T1000 (cell line): ENCODE data around the gene ST8SIA1.

Experiments used
- DNase-seq: peaks from one replicate; lab custom pipeline; 2025; ENCODE audit warnings: mixed read lengths; lab: John Stamatoyannopoulos, UW

Gene ST8SIA1

DNA sequence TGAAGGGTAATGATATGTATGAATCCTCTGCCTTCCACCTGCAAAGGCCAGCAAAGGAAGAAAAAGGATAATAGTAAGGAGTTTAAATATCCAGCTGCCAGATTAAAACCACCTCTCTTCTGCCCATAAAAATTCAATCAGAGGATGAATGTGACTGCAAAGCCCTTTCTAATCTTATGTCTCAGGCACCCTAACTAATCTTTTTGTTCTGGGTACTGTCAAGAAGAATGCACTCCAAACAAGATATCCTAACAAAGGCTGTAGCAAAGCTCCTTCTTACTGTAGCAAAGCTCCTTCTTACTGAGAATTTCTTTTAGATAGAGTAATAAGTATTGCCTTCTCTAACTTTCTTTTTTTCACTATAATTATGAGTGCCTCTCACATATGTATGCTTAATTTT, 91.8 kb downstream of the ST8SIA1 start:
- no peak for DNase-seq

DNA sequence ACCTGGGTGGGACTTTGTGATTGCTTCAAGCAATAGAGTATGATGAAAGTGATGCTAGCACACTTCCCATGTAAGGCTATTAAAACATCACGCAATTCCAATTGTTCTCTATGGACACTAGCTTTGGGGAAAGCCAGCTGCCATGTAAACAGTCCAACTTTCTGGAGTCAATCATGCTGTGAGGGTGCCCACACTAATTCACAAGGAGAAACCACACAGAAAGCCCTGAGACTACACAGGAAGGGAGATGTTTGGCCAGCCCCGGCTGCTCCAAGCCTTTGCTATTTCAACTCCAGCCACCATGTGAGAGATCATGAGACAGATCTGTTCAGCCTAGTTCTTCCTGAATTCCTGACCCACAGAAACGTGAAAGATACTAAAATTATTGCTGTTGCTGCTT, 96.3 kb downstream of the ST8SIA1 start:
- DNase-seq: no peak

DNA sequence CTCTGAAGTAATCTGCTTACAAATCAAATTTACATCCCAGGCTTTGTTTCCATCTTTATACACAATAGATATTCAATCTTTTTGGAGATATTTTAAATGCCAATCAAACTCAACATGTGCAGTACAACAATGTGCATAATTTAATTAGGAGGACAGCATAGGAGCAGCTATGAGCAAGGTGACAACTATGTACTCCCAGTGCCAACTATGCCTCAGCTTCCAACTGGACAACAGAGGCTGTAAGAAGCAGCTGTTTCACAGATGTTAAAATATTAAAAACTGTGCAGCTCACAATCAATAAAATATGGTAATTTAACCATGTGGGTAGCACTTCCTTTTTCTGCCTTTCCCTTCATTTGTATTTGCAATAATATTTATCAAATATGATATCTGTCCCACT, 99.9 kb downstream of the ST8SIA1 start:
- no peak for DNase-seq

DNA sequence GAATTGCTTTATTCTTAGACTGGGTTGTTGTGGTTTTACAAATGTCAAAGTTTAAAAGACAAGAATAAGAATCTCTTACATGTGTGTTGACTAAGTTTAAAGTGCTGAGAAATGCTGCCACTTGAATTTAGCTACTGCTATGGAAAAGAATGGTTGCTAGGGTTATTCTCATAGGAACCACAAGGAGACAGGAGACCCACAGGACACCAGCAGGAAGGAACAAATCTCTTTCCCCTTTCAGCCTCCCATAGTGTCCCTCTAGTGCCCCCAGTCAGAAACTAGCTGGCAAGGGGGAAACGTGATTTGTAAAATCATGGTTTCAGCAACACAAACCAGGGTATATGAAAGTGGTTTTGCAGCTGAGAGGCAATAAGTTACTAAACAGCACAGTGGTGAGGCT, 102.7 kb downstream of the ST8SIA1 start:
- no peak for DNase-seq

DNA sequence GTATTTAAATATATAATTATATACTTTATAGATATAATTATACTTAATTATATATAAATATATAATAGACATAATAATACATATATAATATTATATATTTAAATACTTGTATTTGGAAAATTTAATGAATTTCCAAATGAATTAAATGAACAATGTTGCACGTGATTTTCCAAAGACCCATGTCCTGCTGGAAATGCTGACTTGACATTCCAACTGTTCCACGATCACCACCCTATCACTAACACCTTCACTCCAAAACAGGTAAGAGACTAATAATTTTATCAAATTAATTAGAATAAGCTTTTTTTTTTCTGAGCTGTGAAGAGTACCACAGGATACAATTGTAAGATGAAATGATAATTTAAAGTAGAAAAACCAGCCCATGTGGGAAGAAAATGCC, 103.4 kb downstream of the ST8SIA1 start:
- no peak for DNase-seq

DNA sequence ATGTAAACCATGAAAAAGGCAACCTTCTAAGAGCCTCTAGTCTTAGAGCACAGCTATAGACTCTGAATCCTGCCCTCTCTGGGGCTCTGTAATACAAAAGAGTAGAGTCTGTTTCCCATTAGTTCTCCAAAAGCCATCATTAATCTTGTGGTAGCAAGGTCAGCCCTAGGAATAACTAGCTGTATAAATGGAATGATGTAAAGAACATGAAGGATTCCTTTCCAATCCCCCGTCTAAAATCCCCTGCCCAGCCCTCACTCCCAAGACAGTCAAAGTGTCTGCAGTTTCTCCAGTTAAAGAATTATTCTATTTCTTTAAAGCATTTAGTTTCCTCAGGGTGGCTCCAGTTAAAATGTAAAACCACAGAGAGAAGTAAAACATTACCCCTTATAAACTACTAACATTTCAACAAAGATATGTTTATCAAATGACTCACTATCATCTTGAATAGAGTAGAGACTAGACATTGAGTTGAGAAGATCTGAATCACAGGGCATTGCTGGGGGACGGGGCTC, 104.2 kb downstream of the ST8SIA1 start:
- no peak for DNase-seq

DNA sequence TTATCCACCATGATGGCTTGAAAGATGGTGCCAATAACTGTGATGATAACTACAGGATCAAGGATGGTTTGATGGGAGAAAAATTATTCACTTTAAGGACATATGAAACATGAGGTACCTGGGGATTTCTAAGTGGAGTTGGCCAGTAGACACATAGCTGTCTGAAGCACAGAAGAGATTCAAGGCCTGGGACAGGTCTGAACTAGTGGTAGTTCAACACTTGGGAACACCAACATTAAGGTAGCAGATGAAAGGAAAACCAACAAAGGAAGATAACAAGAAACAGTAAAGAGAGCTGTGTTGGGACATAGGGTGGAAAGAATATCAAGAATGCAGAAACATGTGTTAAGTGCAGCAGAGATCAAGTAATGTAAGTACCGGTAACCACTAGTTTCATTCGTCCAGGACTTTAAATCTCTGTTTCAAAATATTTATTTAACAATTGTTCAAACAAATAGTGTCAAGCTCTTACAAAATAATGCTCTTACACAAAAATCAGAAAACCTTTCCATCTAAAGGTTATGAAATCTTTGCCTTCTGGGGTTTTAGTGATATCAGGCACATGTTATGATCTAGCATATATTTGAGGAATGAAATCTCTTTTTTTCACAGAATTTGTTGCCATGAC, 104.7 kb downstream of the ST8SIA1 start:
- DNase-seq: no peak

DNA sequence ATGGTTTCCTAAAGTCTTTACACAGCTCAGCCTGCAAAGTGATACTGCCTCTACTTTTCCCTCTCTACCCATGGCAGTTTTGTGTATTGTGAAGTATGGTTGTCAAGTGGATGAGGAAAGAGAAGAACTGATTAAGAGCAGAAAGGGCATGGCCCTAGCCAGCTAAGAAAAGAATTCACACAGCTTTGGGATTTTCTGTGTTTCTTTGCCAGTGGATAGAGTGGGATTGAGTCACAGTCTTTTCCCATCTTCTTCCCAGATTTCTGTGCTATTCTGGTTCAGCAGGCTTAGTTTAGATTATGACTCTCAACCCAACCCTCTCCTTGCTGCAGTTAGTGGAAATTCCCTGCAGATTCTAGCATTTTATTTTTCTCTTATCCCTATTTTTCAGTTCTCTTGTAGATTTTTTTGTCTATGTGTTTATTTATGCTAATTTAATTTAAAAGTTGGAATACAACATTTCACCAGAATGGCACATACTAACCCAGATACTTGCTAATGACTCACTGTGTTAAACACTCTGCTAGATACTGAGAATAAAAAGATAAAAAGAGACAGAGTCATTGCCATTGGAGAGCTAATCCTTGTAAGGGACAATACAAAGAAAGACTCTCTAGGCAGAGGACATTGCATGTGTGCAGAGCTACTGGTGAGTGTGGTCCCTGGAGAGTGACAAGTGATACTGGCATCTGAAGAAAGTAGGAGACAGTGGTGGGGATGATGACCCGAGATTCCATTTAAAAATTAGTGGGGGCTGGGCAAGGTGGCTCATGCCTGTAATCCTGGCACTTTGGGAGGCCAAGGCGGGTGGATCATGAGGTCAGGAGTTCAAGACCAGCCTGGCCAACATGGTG, 106.3 kb downstream of the ST8SIA1 start:
- no peak for DNase-seq

DNA sequence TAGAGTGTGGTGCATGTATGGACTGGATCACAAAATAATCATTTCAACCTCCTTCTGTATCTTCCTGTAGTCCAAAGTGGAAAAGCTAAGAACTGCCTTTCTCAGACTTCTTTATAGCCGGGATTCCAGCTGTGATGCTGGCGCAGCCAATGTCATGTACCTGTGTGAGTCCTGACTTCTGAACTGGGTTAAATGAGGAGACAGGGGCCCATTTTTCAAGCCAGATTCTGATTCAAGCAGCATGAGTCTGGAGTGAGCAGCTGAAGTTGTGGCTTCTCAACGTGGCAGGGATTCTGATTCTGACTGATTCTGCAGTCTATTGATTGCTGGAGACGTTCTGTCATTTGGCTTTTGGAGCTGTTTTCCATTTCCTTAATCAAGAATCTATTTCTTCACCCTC, 111.2 kb downstream of the ST8SIA1 start:
- no peak for DNase-seq

DNA sequence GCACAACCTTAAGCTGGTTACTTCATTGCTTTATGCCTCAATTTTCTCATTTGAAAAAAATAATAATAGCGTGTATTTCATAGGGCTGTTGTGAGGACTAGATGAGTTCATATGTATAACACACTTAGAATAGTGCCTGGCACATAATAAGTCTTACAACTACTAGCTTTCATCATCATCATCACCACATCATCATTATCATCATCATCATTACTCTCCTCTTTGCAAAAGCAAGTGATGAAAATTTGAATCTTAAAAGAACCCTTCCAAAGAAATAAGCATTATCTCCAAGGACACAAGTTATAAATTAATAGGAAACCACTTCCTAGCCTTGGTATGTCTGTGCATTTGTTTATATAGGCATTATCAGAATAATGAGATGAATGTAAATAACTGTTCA, 117.0 kb downstream of the ST8SIA1 start:
- DNase-seq: no peak

DNA sequence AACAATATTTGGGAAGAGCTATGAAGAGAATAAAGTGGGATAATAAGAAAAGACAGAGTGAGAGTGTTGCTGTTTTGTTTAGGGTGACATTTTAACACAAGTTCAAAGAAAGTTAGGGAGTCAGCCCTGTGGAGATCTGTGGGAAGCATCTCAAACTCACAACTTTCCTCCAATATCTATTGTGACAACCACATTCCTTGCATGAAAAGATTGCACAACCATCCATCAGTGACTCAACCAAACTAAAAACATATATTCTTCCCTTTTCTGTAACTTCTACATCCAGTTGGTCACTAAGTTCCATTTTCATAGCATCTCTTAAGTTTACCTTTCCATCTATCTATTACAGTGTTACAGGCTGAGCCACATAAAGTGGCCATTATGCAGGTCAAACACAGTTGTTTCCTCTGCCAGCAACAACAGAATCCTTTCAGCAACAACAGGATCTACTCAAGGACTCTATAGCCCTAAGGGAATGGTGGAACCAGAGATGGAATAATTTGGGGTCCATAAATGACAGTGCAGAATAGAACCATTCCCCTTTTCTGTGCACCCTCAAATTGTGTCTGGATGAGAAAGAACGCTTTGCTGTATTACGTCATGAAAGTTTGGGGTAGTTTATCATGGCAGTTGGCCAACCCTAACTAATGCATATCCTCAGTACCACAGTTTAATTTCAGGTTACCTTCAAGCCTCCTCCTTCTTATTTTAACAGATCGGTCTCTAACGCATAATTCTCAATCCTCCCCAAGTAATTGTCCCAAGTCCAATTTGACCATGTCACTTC, 118.8 kb downstream of the ST8SIA1 start:
- no peak for DNase-seq

DNA sequence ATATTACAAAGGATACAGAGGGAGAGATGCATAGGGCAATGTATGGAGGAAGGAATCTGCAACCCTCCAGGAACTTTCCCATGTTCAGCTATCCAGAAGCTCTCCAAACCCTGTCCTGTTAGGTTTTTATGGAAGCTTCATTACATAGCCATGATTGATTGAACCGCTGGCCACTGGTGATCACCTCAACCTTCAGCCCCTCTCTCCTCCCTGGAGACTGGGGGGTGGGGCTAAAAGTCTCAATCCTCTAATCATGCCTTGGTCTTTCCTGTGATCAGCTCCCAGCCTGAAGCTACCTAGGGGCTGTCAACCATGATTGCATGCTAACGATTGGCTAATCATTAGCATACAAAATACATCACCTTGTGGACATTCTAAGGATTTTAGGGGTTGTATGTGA, 123.4 kb downstream of the ST8SIA1 start:
- DNase-seq: no peak

DNA sequence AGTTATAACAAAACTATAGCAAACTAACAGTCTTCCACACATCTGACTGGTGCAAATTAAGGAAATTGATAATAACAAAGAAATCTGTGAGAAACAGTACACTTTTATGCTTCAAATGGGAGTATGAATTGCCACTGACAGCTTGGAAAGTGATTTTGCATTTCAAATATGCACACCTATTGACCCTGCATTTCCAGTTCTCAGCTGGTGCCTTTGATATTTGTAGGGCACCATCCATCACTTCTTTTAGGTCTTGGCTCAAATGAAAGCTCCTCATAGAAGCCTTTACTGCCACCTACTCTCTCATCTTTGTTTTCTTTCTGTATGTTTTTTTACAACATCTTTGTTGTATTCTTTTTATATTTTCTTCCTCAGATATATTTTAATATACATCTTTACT, 125.1 kb downstream of the ST8SIA1 start:
- DNase-seq: no peak

DNA sequence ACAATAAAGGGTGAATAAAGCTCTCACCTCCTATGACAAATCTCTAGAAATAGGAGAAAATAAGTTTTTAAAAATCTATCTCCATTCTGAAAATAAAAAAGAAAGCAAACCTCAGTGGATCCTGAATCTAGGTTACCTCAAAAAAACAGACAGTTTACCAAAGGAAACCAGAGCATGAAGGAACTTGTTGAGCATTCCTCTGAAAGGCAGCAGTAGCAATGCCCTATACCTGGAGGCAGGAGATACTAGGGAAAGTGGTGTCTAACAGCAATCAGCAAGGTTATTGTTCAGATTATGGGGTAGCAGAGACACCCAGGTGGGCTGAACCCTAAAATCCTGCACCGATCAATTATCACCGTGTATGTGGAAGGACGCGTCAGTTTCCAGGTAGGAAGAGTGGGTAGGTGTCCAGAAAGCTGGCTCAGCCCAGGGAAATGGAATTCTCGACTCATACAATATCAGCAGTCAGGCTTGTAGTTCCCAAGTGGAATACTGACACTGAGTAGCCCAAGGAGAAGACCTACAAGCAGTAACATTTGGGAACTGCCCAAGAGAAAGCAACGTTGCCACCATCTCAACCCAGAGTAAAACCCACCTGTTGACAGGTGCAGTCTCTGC, 128.3 kb downstream of the ST8SIA1 start:
- DNase-seq: no peak

DNA sequence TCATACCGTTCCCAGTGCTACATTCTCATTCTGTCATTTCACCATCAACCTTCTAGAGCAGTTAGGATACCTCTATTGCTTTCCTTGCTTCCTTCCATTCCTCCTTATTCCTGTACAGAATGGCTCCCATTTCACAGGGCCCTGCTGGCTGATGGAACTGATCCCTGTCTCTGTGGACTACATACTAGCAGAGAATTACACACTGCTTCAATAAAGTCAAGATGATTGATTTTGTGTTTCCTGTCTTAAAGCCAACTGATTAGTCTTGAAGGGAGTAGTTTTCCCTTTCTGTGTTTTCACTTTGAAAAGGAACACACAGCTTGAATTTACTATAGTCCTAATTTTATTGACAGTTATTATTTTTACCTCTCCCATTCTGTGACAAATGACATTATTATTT, 130.1 kb downstream of the ST8SIA1 start:
- no peak for DNase-seq

DNA sequence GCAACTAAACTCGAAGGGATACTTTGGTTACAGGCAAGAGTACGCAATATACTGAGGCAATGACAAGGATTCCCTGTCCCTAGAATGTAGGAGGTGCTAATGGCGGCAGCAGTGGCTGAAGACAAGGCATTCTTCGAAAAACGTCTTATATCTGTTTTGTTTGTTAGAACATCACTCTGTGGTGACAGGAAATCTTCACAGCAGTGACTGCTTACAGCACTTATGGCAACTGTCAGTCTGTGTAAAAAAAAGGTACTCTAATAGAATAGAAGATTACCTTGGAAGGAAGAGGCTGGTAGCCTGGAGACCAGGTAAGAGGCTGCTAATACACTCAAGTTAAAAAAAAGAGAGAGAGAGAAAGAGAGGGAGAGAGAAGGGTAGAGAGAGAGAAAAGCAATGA, 131.7 kb downstream of the ST8SIA1 start:
- no peak for DNase-seq

DNA sequence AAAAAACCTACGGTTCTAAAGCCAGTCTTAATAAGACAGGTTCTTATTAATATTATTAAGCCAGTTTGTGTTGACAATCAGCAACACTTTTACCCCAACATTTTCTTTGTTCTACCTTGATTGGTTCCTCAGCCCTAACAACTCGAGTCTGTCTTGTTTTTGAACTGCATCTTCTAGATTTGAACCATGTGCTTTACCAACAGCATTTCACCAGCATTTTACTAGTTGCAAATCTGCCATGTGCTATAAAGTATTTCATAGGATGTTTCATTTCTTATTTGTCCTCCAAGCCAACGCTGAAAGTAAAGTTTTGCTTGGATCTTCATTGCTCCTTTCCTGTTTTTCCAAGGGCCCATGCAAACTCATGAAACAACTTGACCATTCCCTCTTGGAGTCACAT, 133.4 kb downstream of the ST8SIA1 start:
- no peak for DNase-seq

DNA sequence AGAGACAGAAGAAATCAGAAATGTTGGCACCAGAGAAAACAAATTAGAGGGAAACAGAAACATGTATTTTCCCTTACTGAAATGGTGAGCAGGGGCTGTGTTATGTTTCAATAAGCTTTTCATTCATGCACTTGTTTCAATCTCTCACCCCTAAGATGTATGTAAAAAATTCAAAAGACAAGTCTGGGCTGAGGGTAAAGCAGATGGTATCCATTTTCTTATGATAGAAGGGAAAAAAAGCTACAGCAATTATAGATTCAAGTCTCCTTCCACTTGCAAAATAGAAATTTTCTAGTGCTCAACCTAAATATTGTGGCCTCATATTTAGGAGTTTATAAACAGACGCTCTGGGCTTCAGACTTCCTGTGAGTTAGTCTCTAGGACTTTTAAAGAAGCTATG, 138.3 kb downstream of the ST8SIA1 start:
- no peak for DNase-seq

DNA sequence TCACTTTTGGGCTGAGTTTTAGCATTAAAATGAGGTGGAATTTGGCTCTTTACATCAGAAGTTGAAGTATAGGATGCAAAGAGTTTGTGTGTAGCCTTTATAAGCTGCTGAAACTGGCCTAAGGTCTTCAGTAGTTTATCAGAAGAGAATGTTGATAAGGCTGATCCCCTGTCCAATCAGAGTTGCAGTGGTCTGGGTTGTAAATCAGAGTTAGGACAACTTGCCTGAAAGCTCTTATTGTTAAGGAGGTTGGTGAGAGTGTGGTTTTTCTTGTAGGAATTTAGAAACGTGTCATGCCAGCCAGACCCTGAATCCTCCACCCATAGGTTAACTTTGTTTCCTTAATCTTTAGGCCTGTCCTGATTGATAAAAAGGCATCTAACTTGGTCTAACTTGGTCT, 143.5 kb downstream of the ST8SIA1 start:
- no peak for DNase-seq

DNA sequence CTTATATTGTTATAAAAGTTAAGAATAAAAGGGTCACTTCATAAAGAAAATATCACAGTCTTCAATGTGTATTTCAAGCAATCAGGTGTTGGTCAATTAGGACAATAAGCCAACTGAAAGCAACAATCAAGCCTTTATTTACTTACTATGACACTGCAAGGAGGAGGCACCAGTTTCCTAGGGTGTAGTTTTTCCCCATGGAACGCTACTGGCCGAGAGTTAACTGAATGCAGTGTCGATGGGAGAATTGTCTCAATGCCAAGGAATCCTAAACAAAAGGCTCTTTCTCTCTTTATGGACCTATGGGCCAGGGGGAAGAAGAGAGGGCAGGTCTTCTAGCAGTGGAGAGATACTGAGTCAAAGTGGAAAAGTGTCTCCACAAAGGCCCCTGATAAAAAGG, 146.1 kb downstream of the ST8SIA1 start:
- no peak for DNase-seq

DNA sequence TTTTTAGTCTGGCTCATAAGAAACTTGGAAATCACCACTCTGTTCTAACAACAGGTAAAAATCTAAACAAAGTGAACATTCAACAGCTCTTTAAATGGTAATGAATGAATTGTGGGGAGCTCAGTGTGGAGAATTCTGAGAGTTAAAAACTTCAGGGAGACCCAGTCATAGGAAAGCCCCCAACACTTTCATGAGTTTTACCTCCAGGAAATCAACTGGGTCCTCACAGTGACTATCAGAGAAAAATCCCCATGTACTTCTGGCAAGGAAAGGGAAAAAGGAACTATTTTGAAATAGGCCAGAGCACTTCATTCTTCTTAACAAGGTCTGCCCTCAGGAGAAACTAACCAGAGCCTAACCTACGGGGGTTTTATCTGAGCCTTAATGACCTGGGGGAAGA, 153.8 kb downstream of the ST8SIA1 start:
- DNase-seq: no peak

DNA sequence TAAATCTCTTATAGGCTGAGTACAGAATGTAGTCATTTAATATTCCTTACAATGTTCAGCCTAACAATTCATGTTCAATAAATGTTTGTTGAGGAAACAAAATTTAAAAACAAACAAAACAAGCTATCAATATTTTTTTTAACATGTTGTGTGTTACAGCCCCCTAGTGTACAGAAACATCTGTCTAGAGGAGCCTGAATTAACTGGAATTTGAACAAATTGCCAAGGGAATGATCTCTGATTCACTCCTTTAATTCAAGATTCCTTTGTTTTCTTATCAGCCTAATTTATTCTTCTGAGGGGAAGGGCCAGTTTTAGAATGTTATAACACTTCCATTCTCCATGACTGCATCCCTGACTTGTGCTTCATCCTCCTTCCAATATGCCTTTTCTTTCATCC, 161.3 kb downstream of the ST8SIA1 start:
- DNase-seq: no peak
